Activated B cell treated with CpG ODN at 0.5 μM for 24 hours (primary cell): ENCODE data around the gene AHCYL2. TPM values are rescaled to one million over a fixed set of nuclear protein-coding genes. Genes with fewer than 3 reads are reported as not detected.
"Not testable (repeated sequence)": the region's sequence is repeated elsewhere in the genome, so short reads cannot be mapped to it uniquely, and the experiment has no call there.

Source experiments
- ATAC-seq: fragments of 200-7000 bp; cut with Tn5 transposase; one replicate; pipeline ENCODE4 v1.10.0; 2021; ENCODE audit warnings: low read depth, mild to moderate bottlenecking, moderate library complexity
- CTCF ChIA-PET: fragments of 350-600 bp; sonication (Branson Sonifier 250); formaldehyde crosslinking; loops from one replicate; lab custom pipeline; 2021; ENCODE audit warnings: antibody characterized with exemption; lab: Charles Lee
- POLR2A ChIA-PET: fragments of 350-600 bp; sonication (Branson Sonifier 250); formaldehyde crosslinking; loops from one replicate; lab custom pipeline; 2021; ENCODE audit warnings: antibody characterized with exemption; lab: Charles Lee
- DNase-seq: peaks from one replicate; pipeline ENCODE4 v3.0.0; 2022
- H3K27ac Mint-ChIP-seq: one replicate; pipeline ENCODE4 v1.8.0; 2020; ENCODE audit warnings: mixed read lengths
- H3K27me3 Mint-ChIP-seq: one replicate; pipeline ENCODE4 v1.8.0; 2021; ENCODE audit warnings: mixed read lengths
- H3K36me3 Mint-ChIP-seq: one replicate; pipeline ENCODE4 v1.8.0; 2021; ENCODE audit warnings: low read depth, mixed read lengths
- H3K4me1 Mint-ChIP-seq: one replicate; pipeline ENCODE4 v1.8.0; 2021; ENCODE audit warnings: mixed read lengths
- H3K4me3 Mint-ChIP-seq: one replicate; pipeline ENCODE4 v1.8.0; 2020; ENCODE audit warnings: mild to moderate bottlenecking, mixed read lengths
- H3K9me3 Mint-ChIP-seq: one replicate; pipeline ENCODE4 v1.8.0; 2020; ENCODE audit warnings: mixed read lengths
- CTCF ChIP-seq: fragments of 200-600 bp; IDR thresholded peaks from one replicate; pipeline ENCODE4 v1.8.0; 2022; ENCODE audit warnings: antibody characterized with exemption, mild to moderate bottlenecking
- intact Hi-C: fragments of 100-400 bp; cut with micrococcal nuclease; formaldehyde crosslinking; loops from one replicate; pipeline ENCODE4 v1.15.1; 2024
- total RNA-seq: library from RNA; stranded (reverse); gene quantifications from 2 replicates; pipeline ENCODE4 v1.2.3, GENCODE V29; 2022

AHCYL2 gene
- total RNA-seq, 1 donor from 2014 or later, result 11.6 TPM

DNA sequence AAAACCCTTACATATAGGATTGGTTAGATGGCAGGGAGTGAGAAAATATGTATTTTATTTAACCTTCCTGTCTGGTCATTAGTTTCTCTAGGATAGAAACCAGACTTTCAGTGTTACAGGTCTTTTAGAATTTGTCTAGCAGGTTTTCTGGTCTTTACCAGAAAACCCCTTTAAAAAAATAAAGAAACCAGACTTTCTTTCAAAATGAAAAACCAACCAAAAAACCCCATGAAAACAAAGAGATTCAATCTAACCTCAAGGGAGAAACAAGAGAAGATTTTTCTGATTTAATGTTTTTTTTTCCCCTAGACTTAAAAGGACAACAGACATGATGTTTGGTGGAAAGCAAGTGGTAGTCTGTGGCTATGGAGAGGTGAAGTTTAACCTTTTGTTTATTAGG lies 180.7 kb downstream of the AHCYL2 start:
- DNase-seq (no peak), ATAC-seq (no peak)
- peaks cover 40% of the 10 kb centered on the region for H3K36me3 Mint-ChIP-seq
- H3K27ac Mint-ChIP-seq, result no peak overlapping the region
- ChIA-PET CTCF (no interaction called here), POLR2A (no interaction called here)
- H3K27me3 Mint-ChIP-seq, result no peaks in the 10 kb centered on the region
- intact Hi-C loops, result no loop called here
- no peaks in the 10 kb centered on the region for H3K4me1 Mint-ChIP-seq
- H3K4me3 Mint-ChIP-seq, result no peak overlapping the region
- no peaks in the 10 kb centered on the region for H3K9me3 Mint-ChIP-seq
- no peak for TF ChIP-seq CTCF

GRCh38 chr7:129410238-129410637 lies 185.4 kb downstream of the AHCYL2 start:
- CTCF ChIA-PET, H3K27ac Mint-ChIP-seq: not testable (repeated sequence)

DNA sequence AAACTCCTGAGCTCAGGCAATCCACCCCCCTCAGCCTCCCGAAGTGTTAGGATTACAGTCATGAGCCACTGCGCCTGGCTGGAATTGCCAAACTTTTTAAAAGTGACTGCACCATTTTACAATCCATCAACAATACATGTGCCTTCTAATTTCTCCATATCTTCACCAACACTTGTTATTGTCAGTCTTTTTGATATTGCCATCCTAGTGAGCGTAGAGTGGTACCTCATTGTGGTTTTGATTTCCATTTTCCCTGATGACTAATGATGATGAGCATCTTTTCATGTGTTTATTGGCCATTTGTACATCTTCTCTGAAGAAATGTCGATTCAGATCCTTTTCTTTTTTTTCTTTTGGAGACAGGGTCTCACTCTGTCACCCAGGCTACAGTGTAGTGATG lies 187.7 kb downstream of the AHCYL2 start:
- Mint-ChIP-seq H3K4me1 (no peaks in the 10 kb centered on the region), H3K27ac (no peak overlapping the region), H3K9me3 (peaks cover 7% of the 10 kb centered on the region), H3K36me3 (peaks cover 53% of the 10 kb centered on the region), H3K4me3 (no peak overlapping the region), H3K27me3 (no peaks in the 10 kb centered on the region)
- no peak for TF ChIP-seq CTCF
- intact Hi-C loops, result no loop called here
- DNase-seq (no peak), ATAC-seq (no peak)
- ChIA-PET CTCF (no interaction called here), POLR2A (interaction anchor here (0.6 kb wide), 1 partner anchor 431 kb away, joined by 5 read pairs; no protein-coding TSS in a partner anchor)

More at GRCh38 chr7:129410238-129410637, 185.4 kb downstream of the AHCYL2 start:
- POLR2A ChIA-PET, H3K4me1 Mint-ChIP-seq, intact Hi-C loops, DNase-seq, H3K9me3 Mint-ChIP-seq, H3K27me3 Mint-ChIP-seq, H3K4me3 Mint-ChIP-seq, ATAC-seq: not testable (repeated sequence)
- H3K36me3 Mint-ChIP-seq, result peaks cover 53% of the 10 kb centered on the region

GRCh38 chr7:129417073-129417472 lies 192.2 kb downstream of the AHCYL2 start:
- ATAC-seq (no peak), DNase-seq (no peak)
- Mint-ChIP-seq H3K9me3 (peaks cover 4% of the 10 kb centered on the region), H3K27me3 (no peaks in the 10 kb centered on the region), H3K4me3 (no peak overlapping the region), H3K27ac (no peak overlapping the region), H3K36me3 (peaks cover 22% of the 10 kb centered on the region), H3K4me1 (no peaks in the 10 kb centered on the region)
- ChIA-PET CTCF (interaction anchor here (1.0 kb wide), 1 partner anchor 50 kb away, joined by 3 read pairs; no protein-coding TSS in a partner anchor), POLR2A (no interaction called here)
- TF ChIP-seq CTCF, result no peak
- intact Hi-C loops, result no loop called here

- Mint-ChIP-seq H3K4me3 (no peak overlapping the region), H3K4me1 (no peaks in the 10 kb centered on the region), H3K36me3 (peaks cover 28% of the 10 kb centered on the region), H3K9me3 (no peaks in the 10 kb centered on the region), H3K27ac (no peak overlapping the region), H3K27me3 (no peaks in the 10 kb centered on the region)
- intact Hi-C loops, result no loop called here
- POLR2A ChIA-PET, result no interaction called here
- TF ChIP-seq CTCF, result no peak
- CTCF ChIA-PET, result no interaction called here
- DNase-seq, result no peak
- ATAC-seq, result no peak
Measured at GRCh38 chr7:129421717-129422250, 197.0 kb downstream of the AHCYL2 start.

DNA sequence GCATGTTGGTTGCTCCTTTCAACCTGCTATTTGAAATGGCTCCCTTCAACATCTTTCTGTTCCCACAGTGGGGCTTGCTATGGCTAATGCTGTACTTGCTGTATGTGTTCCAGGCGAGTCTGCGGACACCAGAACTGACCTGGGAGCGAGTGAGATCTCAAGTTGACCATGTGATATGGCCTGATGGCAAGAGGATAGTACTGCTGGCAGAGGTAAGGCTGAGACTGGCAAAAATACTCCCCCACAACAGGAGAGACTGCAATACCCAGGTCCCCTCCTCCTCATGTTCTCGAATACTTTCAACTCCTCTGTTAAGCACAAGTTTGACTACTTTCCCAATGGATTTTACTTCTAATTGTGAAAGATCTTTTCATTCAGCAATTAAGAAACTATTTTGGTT lies 197.9 kb downstream of the AHCYL2 start:
- no peaks in the 10 kb centered on the region for H3K4me1 Mint-ChIP-seq
- no peak for DNase-seq
- peaks cover 34% of the 10 kb centered on the region for H3K36me3 Mint-ChIP-seq
- H3K9me3 Mint-ChIP-seq, result no peaks in the 10 kb centered on the region
- no peak for ATAC-seq
- TF ChIP-seq CTCF, result no peak
- ChIA-PET POLR2A (no interaction called here), CTCF (no interaction called here)
- no peak overlapping the region for H3K27ac Mint-ChIP-seq
- intact Hi-C loops, result no loop called here
- H3K4me3 Mint-ChIP-seq, result no peak overlapping the region
- no peaks in the 10 kb centered on the region for H3K27me3 Mint-ChIP-seq
